Liver (tissue), 3 donors: ENCODE results near the gene TAF9.
A peak's percentile ranks its signal among the peaks of the same experiment; 100 is the strongest.

Experiments used
- ATF3 ChIP-seq: IDR thresholded peaks from 2 replicates; pipeline ENCODE4 v1.6.1; 2016; ENCODE audit warnings: antibody characterized with exemption
- CTCF ChIP-seq: fragments of 150-350 bp; IDR thresholded peaks from 2 replicates; pipeline ENCODE4 v1.5.1; 2017; ENCODE audit warnings: improper control_type of control experiment, low read depth, low read length; ENCODE audit not compliant: missing input control
- FOXA1 ChIP-seq: IDR thresholded peaks from 2 replicates; pipeline ENCODE4 v1.6.1; 2016; ENCODE audit warnings: antibody characterized with exemption
- GABPA ChIP-seq, 2 donors: IDR thresholded peaks in 1 of 2; conservative IDR thresholded peaks in 1 of 2; 2 replicates each; pipeline ENCODE4 v1.6.1; 2016; ENCODE audit warnings: antibody characterized with exemption in 2 of 2, mild to moderate bottlenecking in 1 of 2, moderate library complexity in 1 of 2
- JUND ChIP-seq, 2 donors: IDR thresholded peaks; 2 replicates each; pipeline ENCODE4 v1.6.1; 2016; ENCODE audit warnings: antibody characterized with exemption in 2 of 2
- NR2F2 ChIP-seq: IDR thresholded peaks from 2 replicates; pipeline ENCODE4 v1.6.1; 2016; ENCODE audit warnings: antibody characterized with exemption
- RAD21 ChIP-seq, 2 donors: IDR thresholded peaks; 2 replicates each; pipeline ENCODE4 v1.6.1; 2016; ENCODE audit warnings: antibody characterized with exemption in 2 of 2, mild to moderate bottlenecking in 2 of 2
- REST ChIP-seq: IDR thresholded peaks from 2 replicates; pipeline ENCODE4 v1.6.1; 2016; ENCODE audit warnings: antibody characterized with exemption, mild to moderate bottlenecking
- SP1 ChIP-seq: IDR thresholded peaks from 2 replicates; pipeline ENCODE4 v1.6.1; 2018; ENCODE audit warnings: antibody characterized with exemption, mild to moderate bottlenecking
- TAF1 ChIP-seq: conservative IDR thresholded peaks from 2 replicates; pipeline ENCODE4 v1.6.1; 2016; ENCODE audit warnings: antibody characterized with exemption, mild to moderate bottlenecking
- YY1 ChIP-seq: IDR thresholded peaks from 2 replicates; pipeline ENCODE4 v1.6.1; 2016; ENCODE audit warnings: antibody characterized with exemption, mild to moderate bottlenecking
- donor health status: healthy.
- donor health status: healthy.

GRCh38 chr5:69364414-69364813 lies 4.9 kb downstream of the TAF9 start:
- TF ChIP-seq CTCF (peak; percentile 28), REST (no peak), NR2F2 (no peak), GABPA (IDR thresholded peaks at IDR 0.05 in 1 of 2, conservative IDR thresholded peaks at IDR 0.05 in 1 of 2) (no peak), RAD21 (IDR thresholded peaks at IDR 0.05) (no peak), JUND (IDR thresholded peaks at IDR 0.05) (no peak), TAF1 (no peak), ATF3 (no peak), YY1 (no peak), FOXA1 (no peak), SP1 (no peak)
